Measurements from ENCODE around the gene CYB5B.
A peak's percentile ranks its signal among the peaks of the same experiment; 100 is the strongest.

Gene CYB5B

DNA sequence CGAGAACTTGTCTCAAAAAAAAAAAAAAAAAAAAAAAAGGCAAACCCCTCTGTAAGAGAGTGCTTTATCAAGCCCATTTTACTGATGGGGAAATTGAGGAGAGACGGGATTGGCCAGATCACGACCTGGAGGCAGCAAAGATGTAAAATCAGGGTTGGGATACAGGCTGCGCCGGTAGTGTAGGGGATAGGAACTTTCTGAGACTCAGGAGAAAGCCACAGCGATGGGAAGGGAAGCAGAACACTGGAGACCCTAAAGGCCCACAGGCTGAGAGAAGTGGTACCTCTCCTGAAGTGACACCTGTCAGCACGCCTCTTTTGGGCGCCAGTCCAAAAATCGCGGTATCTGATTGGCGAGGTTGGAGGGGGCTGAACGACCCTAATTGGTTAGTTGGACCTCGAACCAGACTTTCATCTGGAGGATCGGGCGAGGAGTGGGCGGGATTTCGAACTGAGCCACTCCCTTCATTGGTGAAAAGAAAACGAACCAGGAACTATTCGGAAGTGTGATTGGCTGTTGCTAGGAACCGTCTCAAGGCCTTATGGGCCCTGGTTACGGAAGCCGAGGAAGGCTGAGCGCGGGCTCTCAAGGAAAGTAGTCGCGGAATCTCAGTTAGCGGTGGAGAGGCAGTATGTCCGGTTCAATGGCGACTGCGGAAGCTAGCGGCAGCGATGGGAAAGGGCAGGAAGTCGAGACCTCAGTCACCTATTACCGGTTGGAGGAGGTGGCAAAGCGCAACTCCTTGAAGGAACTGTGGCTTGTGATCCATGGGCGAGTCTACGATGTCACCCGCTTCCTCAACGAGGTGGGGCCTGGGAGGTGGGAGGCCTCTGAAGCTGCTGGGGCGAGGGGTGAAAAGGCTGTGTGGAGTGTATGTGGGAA, at the start of gene CYB5B:
Gene CYB5B (plus strand): TSS at position 567 of the 882 bp plus-strand sequence. CDS start 65 bp downstream, at position 632.
- Mint-ChIP-seq H3K27me3 (no peaks in the 10 kb centered on the region), H3K4me3 (peak within 1 kb of the TSS; percentile 98), H3K9me3 (ENCODE audit: low read depth) (peaks cover 7% of the 10 kb centered on the region), H3K27ac (peak within 1 kb of the TSS; percentile 96), H3K36me3 (peaks cover 11% of the 10 kb centered on the region), H3K4me1 (ENCODE audit: low read depth) (peaks cover 31% of the 10 kb centered on the region)

- Mint-ChIP-seq H3K36me3 (no peaks in the 10 kb centered on the region), H3K9me3 (ENCODE audit: low read depth) (no peaks in the 10 kb centered on the region), H3K4me3 (no peak overlapping the region), H3K27me3 (no peaks in the 10 kb centered on the region), H3K27ac (peak overlapping the region; percentile 28), H3K4me1 (ENCODE audit: low read depth) (peaks cover 30% of the 10 kb centered on the region)
Measured at GRCh38 chr16:69376393-69377059, 47.9 kb upstream of the CYB5B start.

GRCh38 chr16:69378036-69378435, 46.4 kb upstream of the CYB5B start:
- H3K9me3 Mint-ChIP-seq (ENCODE audit: low read depth), result no peaks in the 10 kb centered on the region
- no peak overlapping the region for H3K4me3 Mint-ChIP-seq
- H3K4me1 Mint-ChIP-seq (ENCODE audit: low read depth), result peaks cover 40% of the 10 kb centered on the region
- peak overlapping the region; percentile 72 for H3K27ac Mint-ChIP-seq
- H3K36me3 Mint-ChIP-seq, result peaks cover 6% of the 10 kb centered on the region
- no peaks in the 10 kb centered on the region for H3K27me3 Mint-ChIP-seq

DNA sequence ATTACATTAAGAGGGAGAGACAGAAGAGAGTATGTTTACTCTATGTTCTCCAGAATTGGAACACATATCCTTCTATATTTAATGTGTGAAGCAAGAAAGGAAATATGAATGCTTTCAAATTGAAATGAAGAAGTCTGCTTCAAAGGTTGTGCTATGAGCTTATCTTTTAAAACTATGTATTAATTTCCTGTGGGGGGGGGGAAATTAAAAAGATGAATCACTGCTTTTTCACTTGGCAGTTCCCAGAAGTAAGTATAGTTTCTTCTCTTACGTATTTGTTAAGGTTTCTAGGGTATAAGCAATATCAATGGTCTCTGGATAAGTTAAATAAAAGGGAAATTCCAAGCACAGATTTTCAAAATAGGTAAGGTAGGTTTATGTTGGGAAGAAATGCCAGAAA, 45.7 kb upstream of the CYB5B start:
- Mint-ChIP-seq H3K9me3 (ENCODE audit: low read depth) (no peaks in the 10 kb centered on the region), H3K4me1 (ENCODE audit: low read depth) (peaks cover 43% of the 10 kb centered on the region), H3K27me3 (no peaks in the 10 kb centered on the region), H3K36me3 (peaks cover 7% of the 10 kb centered on the region), H3K4me3 (no peak overlapping the region), H3K27ac (peak overlapping the region; percentile 72)

GRCh38 chr16:69381231-69381630, 43.2 kb upstream of the CYB5B start:
- Mint-ChIP-seq H3K27me3 (no peaks in the 10 kb centered on the region), H3K9me3 (ENCODE audit: low read depth) (no peaks in the 10 kb centered on the region), H3K36me3 (peaks cover 10% of the 10 kb centered on the region), H3K4me1 (ENCODE audit: low read depth) (peaks cover 52% of the 10 kb centered on the region), H3K4me3 (no peak overlapping the region), H3K27ac (no peak overlapping the region)

DNA sequence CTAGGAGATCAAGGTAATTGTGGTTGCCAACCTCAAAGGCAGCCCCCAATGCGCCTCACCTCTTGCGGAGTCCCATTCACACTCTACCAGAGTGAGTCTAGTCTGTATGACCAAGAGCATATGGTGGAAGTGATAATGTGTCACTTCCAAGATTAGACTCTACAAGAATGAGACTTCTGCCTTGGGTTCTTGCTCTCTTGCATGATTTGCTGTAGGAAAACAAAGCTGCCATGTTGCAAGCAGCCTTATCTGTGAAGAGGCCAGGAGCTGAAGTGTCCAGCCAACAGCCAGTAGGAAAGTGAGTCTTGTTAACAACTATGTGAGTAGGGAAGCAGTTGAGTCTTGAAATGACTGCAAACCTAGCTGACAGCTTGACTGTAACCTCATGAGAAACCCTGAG, 42.0 kb upstream of the CYB5B start:
- H3K4me3 Mint-ChIP-seq, result peak overlapping the region; percentile 36
- no peaks in the 10 kb centered on the region for H3K27me3 Mint-ChIP-seq
- peaks cover 10% of the 10 kb centered on the region for H3K36me3 Mint-ChIP-seq
- H3K9me3 Mint-ChIP-seq (ENCODE audit: low read depth), result no peaks in the 10 kb centered on the region
- peak overlapping the region; percentile 74 for H3K27ac Mint-ChIP-seq
- H3K4me1 Mint-ChIP-seq (ENCODE audit: low read depth), result peaks cover 52% of the 10 kb centered on the region

DNA sequence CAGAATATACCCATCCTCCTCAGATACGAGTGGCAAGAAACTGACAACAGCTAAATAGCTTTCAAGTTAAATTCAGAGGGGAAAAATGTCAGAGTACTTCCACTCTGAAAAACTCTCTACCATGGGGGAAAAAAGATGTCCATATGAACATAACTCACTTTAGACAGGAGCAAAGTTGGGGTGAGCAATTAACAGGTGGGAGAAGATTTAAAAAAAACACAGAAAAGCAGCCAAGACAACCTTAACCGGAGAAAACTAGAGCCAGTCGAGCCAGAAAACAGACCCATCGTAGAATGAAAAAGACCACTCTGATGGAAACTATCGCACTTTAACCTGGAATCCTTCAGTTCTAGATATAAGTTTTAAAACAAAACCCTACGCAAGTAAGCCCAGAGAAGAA, 39.4 kb upstream of the CYB5B start:
- Mint-ChIP-seq H3K27me3 (no peaks in the 10 kb centered on the region), H3K27ac (peak overlapping the region; percentile 91), H3K36me3 (peaks cover 10% of the 10 kb centered on the region)

GRCh38 chr16:69386596-69386995, 37.8 kb upstream of the CYB5B start:
- H3K9me3 Mint-ChIP-seq (ENCODE audit: low read depth), result no peaks in the 10 kb centered on the region
- no peaks in the 10 kb centered on the region for H3K27me3 Mint-ChIP-seq
- peaks cover 28% of the 10 kb centered on the region for H3K4me1 Mint-ChIP-seq (ENCODE audit: low read depth)
- H3K4me3 Mint-ChIP-seq, result peak overlapping the region; percentile 92
- peaks cover 10% of the 10 kb centered on the region for H3K36me3 Mint-ChIP-seq
- peak overlapping the region; percentile 88 for H3K27ac Mint-ChIP-seq

More for the DNA sequence above, 39.4 kb upstream of the CYB5B start:
- Mint-ChIP-seq H3K4me1 (ENCODE audit: low read depth) (peaks cover 33% of the 10 kb centered on the region), H3K4me3 (peak overlapping the region; percentile 92), H3K9me3 (ENCODE audit: low read depth) (no peaks in the 10 kb centered on the region)

- Mint-ChIP-seq H3K27me3 (no peaks in the 10 kb centered on the region), H3K4me1 (ENCODE audit: low read depth) (peaks cover 9% of the 10 kb centered on the region), H3K36me3 (no peaks in the 10 kb centered on the region), H3K9me3 (ENCODE audit: low read depth) (no peaks in the 10 kb centered on the region), H3K4me3 (no peak overlapping the region), H3K27ac (no peak overlapping the region)
Measured at GRCh38 chr16:69393898-69394849, 30.2 kb upstream of the CYB5B start.

GRCh38 chr16:69395859-69396186, 28.6 kb upstream of the CYB5B start:
- H3K27ac Mint-ChIP-seq, result no peak overlapping the region
- no peaks in the 10 kb centered on the region for H3K9me3 Mint-ChIP-seq (ENCODE audit: low read depth)
- H3K36me3 Mint-ChIP-seq, result no peaks in the 10 kb centered on the region
- no peaks in the 10 kb centered on the region for H3K27me3 Mint-ChIP-seq
- H3K4me3 Mint-ChIP-seq, result no peak overlapping the region
- H3K4me1 Mint-ChIP-seq (ENCODE audit: low read depth), result peaks cover 11% of the 10 kb centered on the region

DNA sequence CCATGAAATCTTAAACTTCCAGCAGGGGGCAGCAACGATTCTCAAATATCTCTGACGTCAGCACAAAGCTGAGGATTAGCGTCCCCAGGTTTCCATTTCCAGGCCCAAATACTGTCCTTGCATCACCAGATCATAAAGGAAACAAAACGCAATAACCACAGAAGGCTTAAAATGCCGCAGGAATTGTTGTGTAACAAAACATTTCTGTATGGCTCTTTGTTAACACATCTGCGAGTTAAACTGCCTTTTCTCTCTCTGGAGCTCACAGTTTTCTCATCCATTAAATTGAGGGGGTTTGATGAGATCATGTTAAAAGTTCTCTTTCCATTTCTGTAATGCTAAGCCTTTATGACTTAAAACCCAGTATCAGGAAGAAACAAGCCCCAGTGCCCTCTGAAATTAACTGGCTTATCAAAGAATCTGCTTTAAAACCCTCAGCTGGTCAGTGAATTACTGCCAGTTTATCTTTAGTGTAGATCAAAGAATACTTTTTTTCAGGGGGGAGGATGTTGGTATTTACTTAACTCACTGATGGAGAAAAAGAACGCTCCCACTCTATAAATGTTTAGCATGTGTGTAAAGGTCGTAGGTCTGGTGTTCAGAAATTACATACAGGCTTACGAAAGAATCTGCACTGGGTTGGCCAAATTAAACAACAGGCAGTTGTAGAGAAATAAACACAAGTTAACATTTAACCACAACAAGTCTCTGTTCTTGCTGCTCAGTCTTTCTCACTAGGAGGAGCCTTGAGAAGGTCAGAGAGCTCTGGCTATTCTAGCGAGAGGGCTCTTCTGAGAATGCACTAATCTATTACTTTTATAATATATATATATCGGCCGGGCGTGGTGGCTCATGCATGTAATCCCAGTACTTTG, 28.0 kb upstream of the CYB5B start:
- Mint-ChIP-seq H3K9me3 (ENCODE audit: low read depth) (no peaks in the 10 kb centered on the region), H3K36me3 (no peaks in the 10 kb centered on the region), H3K4me1 (ENCODE audit: low read depth) (peaks cover 11% of the 10 kb centered on the region), H3K4me3 (no peak overlapping the region), H3K27ac (peak overlapping the region; percentile 0), H3K27me3 (no peaks in the 10 kb centered on the region)

DNA sequence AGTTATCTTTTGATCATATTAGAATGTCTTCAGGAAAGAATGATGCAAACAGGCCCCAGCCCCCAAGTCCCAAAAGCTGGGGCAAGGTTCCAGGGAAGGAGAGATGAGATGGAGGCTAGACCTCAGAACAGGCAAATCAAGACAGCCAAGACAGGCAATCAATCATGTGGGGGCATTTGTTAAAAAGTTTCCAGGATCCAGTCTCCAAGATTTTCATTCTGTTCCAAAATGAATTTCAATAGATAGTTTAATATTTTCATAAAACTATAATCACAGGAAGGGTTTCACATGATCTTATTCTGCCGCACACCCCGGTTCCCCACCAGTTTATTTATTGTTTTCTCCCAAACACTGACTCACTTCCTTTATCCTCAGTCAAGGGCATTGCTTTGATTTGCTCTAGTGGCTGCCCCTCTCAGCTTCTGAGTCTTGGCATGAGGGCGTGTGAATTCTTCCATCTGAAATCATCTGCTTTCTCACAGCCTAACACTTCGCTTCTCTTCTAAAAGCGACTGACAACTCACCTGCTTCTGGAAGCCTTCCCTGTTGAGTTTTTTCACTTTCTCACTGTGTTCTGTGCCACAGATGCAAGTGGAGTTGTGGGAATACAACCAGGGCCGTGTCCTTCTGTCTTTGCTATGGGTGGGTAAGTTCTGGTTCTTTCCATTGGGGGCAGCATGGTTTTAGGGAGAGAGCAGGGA, 26.4 kb upstream of the CYB5B start:
- Mint-ChIP-seq H3K36me3 (no peaks in the 10 kb centered on the region), H3K27me3 (no peaks in the 10 kb centered on the region), H3K9me3 (ENCODE audit: low read depth) (no peaks in the 10 kb centered on the region), H3K4me1 (ENCODE audit: low read depth) (peaks cover 17% of the 10 kb centered on the region), H3K27ac (peak overlapping the region; percentile 58), H3K4me3 (no peak overlapping the region)

DNA sequence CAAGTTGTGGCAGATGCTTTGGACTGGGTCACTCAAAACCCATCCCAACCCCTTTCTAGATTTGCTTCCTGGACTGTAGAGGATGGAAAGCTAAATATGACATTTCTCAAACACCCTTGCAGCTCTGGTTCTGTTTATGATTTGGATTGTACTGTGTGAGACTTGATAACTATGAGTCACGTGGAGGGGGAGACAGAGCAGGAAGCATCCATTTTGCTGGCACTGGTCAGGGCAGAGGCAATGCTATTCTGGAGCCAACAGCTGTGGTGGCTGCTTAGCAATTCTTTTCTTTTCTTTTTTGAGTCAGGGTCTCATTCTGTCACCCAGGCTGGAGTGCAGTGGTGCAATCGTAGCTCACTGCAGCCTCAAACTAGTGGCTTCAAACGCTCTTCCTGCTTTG, 25.1 kb upstream of the CYB5B start:
- Mint-ChIP-seq H3K9me3 (ENCODE audit: low read depth) (no peaks in the 10 kb centered on the region), H3K4me1 (ENCODE audit: low read depth) (peaks cover 17% of the 10 kb centered on the region), H3K27me3 (no peaks in the 10 kb centered on the region), H3K4me3 (no peak overlapping the region), H3K27ac (peak overlapping the region; percentile 54), H3K36me3 (no peaks in the 10 kb centered on the region)
